Activated naive CD4-positive, alpha-beta T cell treated with anti-CD3 and anti-CD28 coated beads for 36 hours (primary cell): ENCODE results near the gene SURF2. TPM values are rescaled to one million over a fixed set of nuclear protein-coding genes. Genes with fewer than 3 reads are reported as not detected.

ENCODE experiments used
- total RNA-seq, 2 experiments: library from RNA; stranded (reverse); gene quantifications; one replicate each; pipeline ENCODE4 v1.2.3, GENCODE V29; 2021

Gene SURF2
- total RNA-seq, 2 experiments from 2014 or later: 15.0 to 16.2 TPM

Other genes starting within 250 kb of the SURF2 start
- gene RALGDS, start 235.3 kb upstream of the SURF2 start, total RNA-seq: 10 to 100 TPM; 29.5 to 32.5 TPM
- gene GBGT1, start 192.6 kb upstream of the SURF2 start, total RNA-seq: 1 to 10 TPM; 3.9 to 4.7 TPM
- not detected for gene OBP2B, start 147.3 kb upstream of the SURF2 start, total RNA-seq
- not detected for gene ABO, start 81.3 kb upstream of the SURF2 start, total RNA-seq
- 10 to 100 TPM; 13.6 to 13.8 TPM for gene SURF6, start 20.4 kb upstream of the SURF2 start, total RNA-seq
- gene MED22, start 8.4 kb upstream of the SURF2 start, total RNA-seq: 10 to 100 TPM; 18.4 to 21.5 TPM
- gene RPL7A, start 8.3 kb upstream of the SURF2 start, total RNA-seq: 1,000 to 10,000 TPM; 3,985 to 4,111 TPM
- 10 to 100 TPM; 24.9 to 27.8 TPM for gene SURF1, start 63 bp upstream of the SURF2 start, total RNA-seq
- 100 to 1,000 TPM; 299 to 302 TPM for gene SURF4, start 19.5 kb downstream of the SURF2 start, total RNA-seq
- under 1 TPM; 0.35 to 0.41 TPM for gene STKLD1, start 19.8 kb downstream of the SURF2 start, total RNA-seq
- gene REXO4, start 61.5 kb downstream of the SURF2 start, total RNA-seq: 10 to 100 TPM; 22.5 to 27.0 TPM
- 1 to 10 TPM; 3.0 to 3.2 TPM for gene ADAMTS13, start 65.8 kb downstream of the SURF2 start, total RNA-seq
- under 1 TPM; 0.35 to 0.45 TPM for gene CACFD1, start 103.4 kb downstream of the SURF2 start, total RNA-seq
- under 1 TPM; 0.62 to 0.83 TPM for gene SLC2A6, start 122.5 kb downstream of the SURF2 start, total RNA-seq
- gene MYMK, start 168.4 kb downstream of the SURF2 start, total RNA-seq: not detected
- under 1 TPM; 0.14 to 0.17 TPM for gene ADAMTSL2, start 178.2 kb downstream of the SURF2 start, total RNA-seq